ENCODE data around the gene RPS6KA2. TPM values are rescaled to one million over a fixed set of nuclear protein-coding genes. Genes with fewer than 3 reads are reported as not detected.

RPS6KA2 gene
- total and polyA plus RNA-seq, 8 donors, result 7.9 to 95.4 (median 22.9) TPM

DNA sequence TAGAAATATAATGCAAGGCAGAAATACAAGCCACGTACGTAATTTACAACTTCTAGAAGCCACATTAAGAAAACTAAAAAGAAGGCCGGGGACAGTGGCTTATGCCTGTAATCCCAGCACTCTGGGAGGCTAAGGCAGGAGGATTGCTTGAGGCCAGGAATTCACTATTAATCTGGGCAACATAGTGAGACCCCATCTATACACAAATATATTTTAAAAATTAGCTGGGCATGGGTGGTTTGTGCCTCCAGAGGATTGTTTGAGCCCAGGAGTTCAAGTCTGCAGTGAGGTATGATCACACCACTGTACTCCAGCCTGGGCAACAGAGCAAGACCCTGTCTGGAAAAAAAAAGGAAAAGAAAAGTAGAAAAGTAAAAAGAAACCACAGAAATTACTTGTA lies 256.6 kb downstream of the RPS6KA2 start:
- H3K27ac ChIP-seq, result no peak overlapping the region
- FAIRE-seq (no peak), DNase-seq (no peak), ATAC-seq (no peak)
- H3K4me3 ChIP-seq, result no peak overlapping the region
- H3K27me3 ChIP-seq, result no peaks in the 10 kb centered on the region
- H3K9me3 ChIP-seq, result no peaks in the 10 kb centered on the region
- intact Hi-C loops (cut with DNase I), result no loop called here
- peaks cover 0 to 9% (median 3%) of the 10 kb centered on the region in 3 donors for H3K36me3 ChIP-seq
- no peaks in the 10 kb centered on the region for H3K4me1 ChIP-seq
- TF ChIP-seq, protein P1, sequence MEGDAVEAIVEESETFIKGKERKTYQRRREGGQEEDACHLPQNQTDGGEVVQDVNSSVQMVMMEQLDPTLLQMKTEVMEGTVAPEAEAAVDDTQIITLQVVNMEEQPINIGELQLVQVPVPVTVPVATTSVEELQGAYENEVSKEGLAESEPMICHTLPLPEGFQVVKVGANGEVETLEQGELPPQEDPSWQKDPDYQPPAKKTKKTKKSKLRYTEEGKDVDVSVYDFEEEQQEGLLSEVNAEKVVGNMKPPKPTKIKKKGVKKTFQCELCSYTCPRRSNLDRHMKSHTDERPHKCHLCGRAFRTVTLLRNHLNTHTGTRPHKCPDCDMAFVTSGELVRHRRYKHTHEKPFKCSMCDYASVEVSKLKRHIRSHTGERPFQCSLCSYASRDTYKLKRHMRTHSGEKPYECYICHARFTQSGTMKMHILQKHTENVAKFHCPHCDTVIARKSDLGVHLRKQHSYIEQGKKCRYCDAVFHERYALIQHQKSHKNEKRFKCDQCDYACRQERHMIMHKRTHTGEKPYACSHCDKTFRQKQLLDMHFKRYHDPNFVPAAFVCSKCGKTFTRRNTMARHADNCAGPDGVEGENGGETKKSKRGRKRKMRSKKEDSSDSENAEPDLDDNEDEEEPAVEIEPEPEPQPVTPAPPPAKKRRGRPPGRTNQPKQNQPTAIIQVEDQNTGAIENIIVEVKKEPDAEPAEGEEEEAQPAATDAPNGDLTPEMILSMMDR (IDR thresholded peaks at IDR 0.05), result no peak
- WGBS, 2 donors, result 95 to 97% methylated on average over 3 of the region's 3 CpGs

GRCh38 chr6:166369782-166370181 lies 257.3 kb downstream of the RPS6KA2 start:
- H3K9me3 ChIP-seq, result no peaks in the 10 kb centered on the region
- H3K27me3 ChIP-seq, result no peaks in the 10 kb centered on the region
- no peaks in the 10 kb centered on the region for H3K4me1 ChIP-seq
- no peak overlapping the region for H3K4me3 ChIP-seq
- H3K27ac ChIP-seq, result no peak overlapping the region
- 90 to 92% methylated on average over 3 of the region's 3 CpGs for WGBS, 2 donors
- DNase-seq (no peak), ATAC-seq (no peak), FAIRE-seq (no peak)
- TF ChIP-seq, protein P1 (IDR thresholded peaks at IDR 0.05), result no peak
- H3K36me3 ChIP-seq, result peaks cover 2 to 13% (median 3%) of the 10 kb centered on the region in 3 donors
- intact Hi-C loops (cut with DNase I), result no loop called here

GRCh38 chr6:166366921-166367320 lies 260.1 kb downstream of the RPS6KA2 start:
- DNase-seq (no peak), ATAC-seq (no peak), FAIRE-seq (no peak)
- TF ChIP-seq, protein P1 (IDR thresholded peaks at IDR 0.05), result no peak
- Histone ChIP-seq H3K4me1 (no peaks in the 10 kb centered on the region), H3K36me3 (peaks cover 4 to 19% (median 10%) of the 10 kb centered on the region in 3 donors), H3K27me3 (no peaks in the 10 kb centered on the region), H3K9me3 (no peaks in the 10 kb centered on the region), H3K4me3 (no peak overlapping the region), H3K27ac (no peak overlapping the region)
- 94 to 97% methylated on average over 3 of the region's 3 CpGs for WGBS, 2 donors
- intact Hi-C loops (cut with DNase I), result no loop called here

DNA sequence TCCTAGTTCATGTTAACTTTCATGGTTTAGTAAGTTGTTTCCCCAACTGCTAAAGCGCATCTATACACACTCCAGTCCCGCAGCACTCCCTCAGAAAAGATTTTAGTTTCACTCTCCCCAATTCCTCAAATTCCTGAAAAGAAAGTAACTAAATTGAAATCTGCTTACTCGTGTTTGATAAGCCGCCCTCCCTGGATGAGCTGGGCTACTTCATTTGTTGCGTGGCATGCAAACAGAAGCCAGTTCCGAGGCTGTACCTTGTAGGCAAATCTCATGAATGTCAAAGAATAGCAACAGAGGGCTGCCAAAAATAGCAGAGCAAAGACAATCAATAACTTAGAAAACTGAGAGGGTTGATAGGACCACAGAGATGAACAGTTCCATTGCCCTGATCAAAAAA lies 261.2 kb downstream of the RPS6KA2 start:
- WGBS, 2 donors, result 79 to 85% methylated on average over 6 of the region's 6 CpGs
- ATAC-seq (no peak), FAIRE-seq (no peak), DNase-seq (no peak)
- TF ChIP-seq, protein P1 (IDR thresholded peaks at IDR 0.05), result no peak
- Histone ChIP-seq H3K4me1 (no peaks in the 10 kb centered on the region), H3K27me3 (no peaks in the 10 kb centered on the region), H3K4me3 (no peak overlapping the region), H3K27ac (no peak overlapping the region), H3K9me3 (no peaks in the 10 kb centered on the region), H3K36me3 (peaks cover 4 to 19% (median 10%) of the 10 kb centered on the region in 3 donors)
- intact Hi-C loops (cut with DNase I), result no loop called here

DNA sequence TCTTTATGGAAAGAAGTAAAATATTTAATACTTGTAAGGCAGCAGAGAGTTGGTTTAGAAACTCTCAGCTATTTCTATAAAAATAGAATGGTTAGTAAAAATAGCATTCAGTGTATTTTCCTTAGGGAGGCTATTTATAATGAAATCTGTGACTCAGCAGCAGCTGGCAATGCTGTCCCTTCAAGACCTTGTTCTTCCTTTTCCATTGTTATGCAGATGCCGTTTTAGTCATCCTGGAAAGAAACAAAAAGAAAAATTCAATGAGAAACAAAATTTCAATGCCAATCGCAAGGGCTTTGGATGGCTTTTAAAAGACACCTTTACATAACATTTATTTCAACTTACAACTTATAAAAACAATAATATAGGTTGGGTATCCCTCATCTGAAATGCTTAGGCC lies 261.8 kb downstream of the RPS6KA2 start:
- H3K4me3 ChIP-seq, result no peak overlapping the region
- H3K27ac ChIP-seq, result no peak overlapping the region
- no peak for FAIRE-seq
- H3K9me3 ChIP-seq, result no peaks in the 10 kb centered on the region
- peaks cover 4 to 19% (median 10%) of the 10 kb centered on the region in 3 donors for H3K36me3 ChIP-seq
- ATAC-seq, result no peak
- intact Hi-C loops (cut with DNase I), result no loop called here
- TF ChIP-seq, protein P1 (IDR thresholded peaks at IDR 0.05), result no peak
- H3K4me1 ChIP-seq, result no peaks in the 10 kb centered on the region
- WGBS, 2 donors, result 82 to 85% methylated on average over 2 of the region's 2 CpGs
- no peaks in the 10 kb centered on the region for H3K27me3 ChIP-seq
- no peak for DNase-seq
